NCI-H2107 treated with DMSO at 0.1 percent for 48 hours (cell line): Measurements from ENCODE around the gene FAM193A.
"Not testable (repeated sequence)": the region's sequence is repeated elsewhere in the genome, so short reads cannot be mapped to it uniquely, and the experiment has no call there.

Experiments
- DNase-seq: peaks from one replicate; lab custom pipeline; 2025; ENCODE audit not compliant: unreplicated experiment; lab: John Stamatoyannopoulos, UW

FAM193A gene

DNA sequence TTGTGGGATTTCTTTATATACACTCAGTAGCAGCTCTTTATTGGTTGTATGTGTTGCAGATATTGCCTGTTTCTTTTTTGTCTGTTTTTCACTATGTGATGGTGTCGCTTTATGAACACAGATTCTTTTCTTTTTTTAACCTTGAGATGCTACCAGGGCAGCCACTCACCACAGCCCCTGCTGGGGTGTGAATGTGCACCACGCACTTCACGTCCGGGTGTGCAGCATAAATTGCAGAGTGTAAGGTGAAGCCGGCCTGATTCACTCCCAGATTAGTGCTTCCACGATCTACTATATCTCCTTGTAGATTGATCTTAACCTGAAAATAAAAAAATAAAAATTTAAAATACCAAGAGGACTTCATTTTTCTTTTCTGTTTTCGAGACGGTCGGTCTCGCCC, 71.4 kb downstream of the FAM193A start:
- DNase-seq = no peak

DNA sequence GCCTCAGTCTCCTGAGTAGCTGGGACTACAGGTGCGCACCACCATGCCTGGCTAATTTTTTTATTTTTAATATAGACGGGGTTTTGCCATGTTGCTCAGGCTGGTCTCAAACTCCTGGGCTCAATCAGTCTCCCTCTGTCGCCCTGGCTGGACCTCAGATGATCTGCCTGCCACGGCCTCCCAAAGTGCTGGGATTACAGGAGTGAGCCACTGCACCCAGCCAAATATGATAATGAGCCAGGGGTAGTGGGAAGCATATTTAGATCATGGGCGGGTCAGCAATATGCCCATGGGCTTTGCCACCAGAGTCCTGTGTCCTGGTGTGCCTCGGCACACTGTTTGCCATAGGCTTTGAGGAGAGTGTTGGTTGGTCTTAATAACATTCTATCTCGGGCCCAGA, 71.8 kb downstream of the FAM193A start:
- no peak for DNase-seq

DNA sequence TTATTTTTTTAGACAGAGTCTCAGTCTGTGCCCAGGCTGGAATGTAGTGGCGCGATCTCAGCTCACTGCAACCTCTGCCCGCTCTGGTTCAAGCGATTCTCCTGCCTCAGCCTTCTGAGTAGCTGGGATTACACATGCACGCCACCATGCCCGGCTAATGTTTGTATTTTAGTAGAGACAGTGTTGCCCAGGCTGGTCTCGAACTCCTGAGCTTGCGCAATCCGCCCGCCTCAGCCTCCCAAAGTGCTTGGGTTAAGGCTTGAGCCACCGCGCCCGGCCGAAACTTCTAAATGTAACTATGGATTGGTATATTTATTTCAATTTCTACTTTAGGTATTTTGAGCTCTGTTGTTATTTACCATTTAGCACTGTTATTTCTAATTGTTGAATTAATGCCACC, 79.4 kb downstream of the FAM193A start:
- no peak for DNase-seq

DNA sequence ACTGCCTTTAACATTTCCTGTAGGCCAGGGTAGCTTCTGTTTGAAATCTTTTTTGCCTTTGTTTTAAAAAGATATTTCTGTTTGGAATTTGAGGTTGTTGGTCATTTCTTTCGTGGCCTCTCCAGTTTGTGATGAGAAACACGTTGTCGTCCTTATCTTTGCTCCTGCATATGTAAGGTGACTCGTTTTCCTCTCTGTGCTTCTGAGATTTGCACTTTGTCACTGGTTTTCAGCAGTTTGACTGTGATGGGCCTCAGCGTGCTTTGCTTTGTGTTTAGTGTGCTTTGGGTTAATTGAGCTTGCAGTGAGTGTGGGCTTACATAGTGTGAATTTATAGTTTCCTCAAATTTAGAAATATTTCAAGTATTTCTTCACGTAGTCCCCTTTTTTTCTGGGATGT, 81.5 kb downstream of the FAM193A start:
- no peak for DNase-seq

DNA sequence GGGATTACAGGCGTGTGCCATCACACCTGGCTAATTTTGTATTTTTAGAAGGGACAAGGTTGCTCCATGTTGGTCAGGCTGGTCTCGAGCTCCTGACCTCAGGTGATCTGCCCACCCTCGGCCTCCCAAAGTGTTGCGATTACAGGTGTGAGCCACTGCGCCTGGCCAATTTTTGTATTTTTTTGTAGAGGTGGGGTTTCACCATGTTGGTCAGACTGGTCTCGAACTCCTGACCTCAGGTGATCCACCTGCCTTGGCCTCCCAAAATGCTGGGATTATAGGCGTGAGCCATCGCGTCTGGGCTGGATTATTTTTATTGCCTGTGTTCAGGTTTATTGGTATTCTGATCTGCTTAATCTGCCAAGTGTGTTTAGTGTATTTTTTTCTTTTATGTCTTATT, 82.3 kb downstream of the FAM193A start:
- DNase-seq = not testable (repeated sequence)

DNA sequence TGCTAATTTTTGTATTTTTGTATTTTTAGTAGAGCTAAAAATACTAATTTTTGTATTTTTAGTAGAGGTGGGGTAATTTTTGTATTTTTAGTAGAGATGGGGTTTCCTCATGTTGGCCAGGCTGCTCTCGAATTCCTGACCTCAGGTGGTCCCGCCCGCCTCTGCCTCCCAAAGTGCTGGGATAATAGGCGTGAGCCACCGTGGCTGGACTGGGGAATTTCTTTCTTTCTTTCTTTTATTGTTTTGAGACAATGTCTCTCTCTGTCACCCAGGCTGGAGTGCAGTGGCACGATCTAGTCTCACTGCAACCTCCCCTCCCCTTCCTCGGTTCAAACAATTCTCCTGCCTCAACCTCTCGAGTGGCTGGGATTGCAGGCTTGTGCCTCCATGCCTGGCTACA, 83.0 kb downstream of the FAM193A start:
- no peak for DNase-seq

DNA sequence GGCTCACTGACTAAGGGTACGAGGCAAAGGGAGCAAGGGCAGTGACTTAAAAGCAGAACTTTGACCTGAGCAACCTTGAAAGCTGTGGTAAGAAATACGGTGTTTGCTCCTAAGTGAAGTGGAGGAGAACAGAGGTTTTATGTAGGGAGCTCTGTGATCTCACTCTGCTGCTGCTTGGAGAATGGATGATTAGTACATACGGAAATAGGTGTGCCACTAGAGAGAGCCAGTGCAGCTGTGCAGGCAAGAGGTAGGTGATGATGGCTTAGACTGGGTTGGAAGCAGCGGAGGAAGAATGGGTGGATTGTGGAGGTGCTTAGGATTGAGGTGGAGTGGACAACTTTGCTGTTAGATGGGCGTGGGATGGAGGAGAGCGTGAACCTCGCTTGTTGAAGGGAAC, 85.0 kb downstream of the FAM193A start:
- DNase-seq = no peak

DNA sequence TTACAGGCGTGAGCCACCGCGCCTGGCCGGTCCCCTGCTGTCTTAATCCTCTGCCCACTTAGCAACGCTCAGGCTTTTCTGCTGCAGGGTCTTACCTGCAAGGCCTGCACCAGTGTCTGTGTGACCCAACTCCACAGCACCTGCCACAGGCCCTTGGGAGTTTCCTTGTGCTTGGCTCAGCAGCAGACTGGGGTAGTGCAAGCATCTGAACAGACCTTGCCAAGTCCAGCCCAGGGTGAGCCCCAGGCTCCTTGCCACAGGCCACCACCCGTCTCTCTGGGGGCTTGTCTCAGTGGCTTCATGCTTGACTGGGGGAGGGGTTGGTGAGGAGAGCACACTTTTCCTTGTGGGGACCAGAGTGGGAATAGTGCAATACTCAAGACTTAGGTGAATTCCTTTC, 87.0 kb downstream of the FAM193A start:
- no peak for DNase-seq

DNA sequence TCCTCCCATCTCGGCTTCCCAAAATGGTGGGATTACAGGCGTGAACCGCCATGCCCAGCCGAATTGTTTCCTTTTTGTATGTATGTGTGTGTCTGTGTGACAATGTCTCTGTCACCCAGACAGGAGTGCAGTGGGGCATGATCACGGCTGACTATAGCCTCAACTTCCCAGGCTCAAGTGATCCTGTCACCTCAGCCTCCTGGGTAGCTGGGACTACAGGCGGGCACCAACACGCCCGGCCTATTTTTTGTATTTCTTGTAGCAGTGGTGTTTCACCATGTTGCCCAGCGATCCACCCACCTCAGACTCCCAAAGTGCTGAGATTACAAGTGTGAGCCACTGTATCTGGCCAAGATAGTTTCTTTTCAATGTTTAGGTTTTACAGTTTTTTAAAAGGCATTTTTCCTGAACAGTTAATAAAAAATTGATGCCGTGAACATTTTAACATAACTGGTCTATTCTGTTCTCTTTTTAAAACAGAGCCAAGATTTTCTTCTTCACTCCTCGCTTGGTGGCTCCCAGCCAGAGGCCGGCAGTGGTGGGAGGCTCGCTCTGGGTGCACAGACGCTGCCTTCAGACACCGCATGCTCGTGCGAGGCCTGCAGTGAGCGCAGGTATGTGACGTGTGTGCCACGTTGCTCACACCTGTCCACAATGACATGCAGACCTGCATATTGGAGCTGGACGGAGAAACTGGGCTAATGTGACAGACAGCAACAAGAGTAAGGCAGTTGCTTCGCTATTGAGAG, 88.5 kb downstream of the FAM193A start:
- DNase-seq = no peak

DNA sequence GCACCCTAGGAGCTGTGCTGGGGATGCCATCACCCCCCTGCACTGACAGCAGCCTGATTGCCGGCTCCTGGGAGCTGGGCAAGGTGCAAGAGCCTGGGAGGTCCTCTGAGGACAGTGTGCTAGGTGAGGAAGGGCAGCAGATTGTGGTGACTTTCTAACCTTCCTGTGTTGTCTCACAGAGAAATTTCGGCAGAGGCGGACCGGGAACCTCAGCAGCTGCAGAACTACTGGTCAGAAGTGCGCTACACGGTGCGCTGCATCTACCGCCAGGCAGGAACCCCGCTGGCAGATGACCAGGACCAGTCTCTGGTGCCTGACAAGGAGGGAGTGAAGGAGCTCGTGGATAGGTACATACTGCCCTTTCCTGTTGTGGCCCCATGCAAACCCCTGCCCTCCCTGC, 89.8 kb downstream of the FAM193A start:
- no peak for DNase-seq

DNA sequence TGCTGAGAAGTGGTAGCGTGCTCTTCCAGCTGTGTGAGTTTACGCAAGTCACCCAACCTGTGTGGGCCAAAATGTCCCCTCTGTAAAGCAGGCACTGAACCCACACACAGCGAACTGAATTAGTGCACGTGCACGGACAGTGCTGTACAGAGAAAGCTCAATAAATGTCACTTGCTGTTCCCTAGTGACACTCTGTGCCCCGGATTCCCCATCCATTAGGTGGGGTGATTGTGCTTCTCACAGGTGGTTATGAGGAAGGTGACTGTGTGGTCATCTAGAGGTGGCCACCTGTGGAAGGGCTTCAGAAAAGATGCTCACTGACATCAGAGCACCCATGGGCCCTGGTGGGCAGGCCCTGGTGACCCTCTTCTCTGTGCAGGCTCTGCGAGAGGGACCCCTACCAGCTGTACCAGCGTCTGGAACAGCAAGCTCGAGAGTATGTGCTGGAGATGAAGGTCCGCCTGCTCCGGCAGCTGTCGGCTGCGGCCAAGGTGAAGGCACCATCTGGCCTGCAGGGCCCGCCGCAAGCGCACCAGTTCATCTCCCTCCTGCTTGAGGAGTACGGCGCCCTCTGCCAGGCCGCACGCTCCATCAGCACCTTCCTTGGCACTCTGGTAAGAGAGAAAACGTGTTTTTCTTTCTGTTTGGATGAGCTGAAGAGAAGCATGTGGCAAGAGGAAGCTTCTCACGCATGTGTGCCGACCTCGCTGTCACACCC, 94.3 kb downstream of the FAM193A start:
- DNase-seq = no peak

DNA sequence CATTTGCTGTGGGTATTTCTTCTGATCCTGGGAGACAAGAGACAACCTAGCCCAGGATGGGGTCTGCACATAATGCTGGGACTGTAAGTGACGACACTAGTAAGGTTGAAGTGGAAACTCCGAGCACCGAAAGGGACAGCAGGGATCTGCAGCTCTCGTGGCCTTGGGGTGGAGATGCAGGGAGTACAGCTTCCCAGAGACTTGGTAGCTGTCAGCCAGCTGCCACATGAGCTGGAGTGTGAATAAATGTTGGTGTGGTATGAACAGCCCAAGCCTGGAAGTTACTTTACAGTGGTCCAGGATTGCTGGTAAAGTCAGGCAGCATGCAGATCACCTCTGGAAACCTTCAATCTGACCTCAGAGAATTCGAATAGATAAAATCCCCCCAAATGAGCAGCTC, 97.6 kb downstream of the FAM193A start:
- no peak for DNase-seq

DNA sequence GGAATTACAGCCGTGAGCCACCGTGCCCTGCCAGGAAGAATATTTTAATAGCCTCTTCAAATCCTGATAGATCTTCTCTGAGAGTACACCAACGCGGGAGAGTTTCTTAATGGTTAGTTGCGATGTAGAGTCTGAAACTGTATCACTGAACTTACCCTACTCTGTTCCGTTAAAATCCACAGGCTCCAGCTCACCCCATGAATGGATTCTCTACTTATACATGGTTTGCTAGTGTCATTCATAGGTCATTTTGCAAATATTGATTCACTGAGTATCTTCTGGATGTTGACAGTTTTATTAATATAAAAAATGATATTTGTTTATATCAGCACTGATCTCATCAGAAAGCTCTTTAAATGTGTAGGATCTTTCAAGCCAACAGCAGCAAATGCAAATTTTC, 99.9 kb downstream of the FAM193A start:
- DNase-seq = no peak

DNA sequence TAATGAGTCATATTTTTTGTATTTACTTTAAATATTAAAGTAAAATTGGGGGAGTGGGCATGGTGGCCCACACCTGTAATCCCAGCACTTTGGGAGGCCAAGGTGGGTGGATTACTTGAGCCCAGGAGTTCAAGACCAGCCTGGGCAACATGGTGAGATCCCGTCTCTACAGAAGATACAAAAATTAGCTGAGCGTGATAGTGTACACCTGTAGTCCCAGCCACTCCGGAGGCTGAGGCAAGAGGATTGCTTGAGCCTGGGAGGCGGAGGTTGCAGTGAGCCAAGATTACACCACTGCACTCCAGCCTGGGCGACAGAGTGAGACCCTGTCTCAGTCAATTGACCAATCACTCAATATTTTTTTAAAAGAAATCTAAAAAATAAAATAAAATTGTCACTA, 100.5 kb downstream of the FAM193A start:
- DNase-seq = not testable (repeated sequence)

DNA sequence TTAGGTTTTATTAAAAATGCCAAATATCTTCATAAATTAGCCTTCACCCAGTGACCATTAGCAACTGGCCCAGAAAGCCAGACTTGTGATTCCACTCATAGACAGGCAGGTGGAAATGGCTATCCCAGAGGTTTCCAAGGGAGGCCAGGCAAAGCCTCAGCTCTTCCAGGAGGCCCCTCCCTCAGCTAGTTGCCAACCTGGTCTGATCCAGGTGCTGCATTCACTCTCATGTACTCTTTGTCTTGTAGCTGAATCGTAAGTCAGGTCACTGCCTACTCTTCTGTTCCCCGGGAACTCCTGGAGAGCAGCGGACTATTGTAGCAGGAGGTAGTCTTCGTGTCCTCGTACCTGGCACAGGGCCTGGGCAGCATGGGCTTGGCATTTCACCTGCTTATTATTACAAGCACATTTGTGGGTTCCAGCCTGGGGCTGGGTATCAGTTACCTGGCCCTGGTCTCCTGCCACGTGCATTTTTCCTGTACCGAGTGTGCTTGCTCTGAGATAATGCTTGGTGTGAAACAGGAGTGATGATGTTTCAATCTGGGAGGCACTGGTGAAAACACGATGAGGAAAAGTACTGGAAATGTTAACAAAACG, 101.6 kb downstream of the FAM193A start:
- DNase-seq = peak; percentile 40

DNA sequence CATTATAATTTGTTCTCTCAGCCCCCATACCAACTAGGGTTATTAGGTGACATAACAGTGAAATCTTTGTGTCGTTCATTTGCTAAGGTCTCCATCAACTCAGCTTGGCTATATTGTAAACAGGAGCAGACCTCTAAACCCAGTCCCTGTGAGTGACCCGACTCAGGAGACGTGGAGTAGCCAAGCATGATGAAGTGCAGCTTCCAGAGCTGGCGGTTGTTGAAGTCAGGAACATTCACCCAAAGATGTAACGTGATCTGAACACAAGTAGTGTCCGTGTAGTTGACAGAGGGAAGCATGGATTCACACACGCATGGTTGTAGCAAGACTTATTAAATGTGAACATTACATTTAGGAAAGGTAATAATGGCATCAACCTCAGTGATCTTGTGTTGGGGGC, 102.3 kb downstream of the FAM193A start:
- DNase-seq = no peak

DNA sequence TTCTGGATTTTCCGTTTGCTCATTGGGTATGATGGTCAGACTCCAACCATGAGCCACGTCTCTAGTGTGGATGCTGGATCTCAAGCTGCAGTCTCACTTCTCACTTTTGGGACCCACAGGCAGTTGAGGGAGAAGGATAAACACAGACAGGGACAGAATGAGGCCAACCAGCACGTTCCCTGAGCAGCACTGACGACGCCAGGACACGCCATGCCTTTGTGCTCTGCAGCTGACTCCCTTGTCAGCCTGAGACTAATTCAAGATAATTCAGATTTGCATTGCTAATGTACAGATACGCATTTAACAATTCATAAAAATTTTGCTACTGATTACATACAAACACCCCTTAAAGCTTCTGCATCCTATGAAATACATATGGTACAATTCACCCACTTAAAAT, 106.5 kb downstream of the FAM193A start:
- no peak for DNase-seq

DNA sequence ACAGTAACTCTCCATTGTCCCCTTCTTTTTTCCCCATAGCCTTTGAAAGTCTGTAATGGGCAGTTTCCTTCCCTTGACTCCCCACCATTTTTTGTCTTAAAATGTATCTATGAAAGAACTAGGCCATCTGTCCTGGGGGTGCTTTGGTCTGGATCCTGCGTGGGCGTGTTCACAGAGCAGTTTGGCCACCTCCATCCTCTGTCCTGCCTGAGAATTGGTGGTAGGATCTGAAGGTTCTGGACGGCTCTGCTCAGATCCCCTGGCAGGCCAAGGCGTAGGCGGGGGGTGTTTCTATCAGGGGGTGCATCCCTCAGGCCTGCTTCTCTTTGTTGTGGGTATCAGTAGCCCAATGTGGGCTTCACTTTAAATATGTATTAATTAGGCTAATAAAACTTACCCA, 107.1 kb downstream of the FAM193A start:
- no peak for DNase-seq

DNA sequence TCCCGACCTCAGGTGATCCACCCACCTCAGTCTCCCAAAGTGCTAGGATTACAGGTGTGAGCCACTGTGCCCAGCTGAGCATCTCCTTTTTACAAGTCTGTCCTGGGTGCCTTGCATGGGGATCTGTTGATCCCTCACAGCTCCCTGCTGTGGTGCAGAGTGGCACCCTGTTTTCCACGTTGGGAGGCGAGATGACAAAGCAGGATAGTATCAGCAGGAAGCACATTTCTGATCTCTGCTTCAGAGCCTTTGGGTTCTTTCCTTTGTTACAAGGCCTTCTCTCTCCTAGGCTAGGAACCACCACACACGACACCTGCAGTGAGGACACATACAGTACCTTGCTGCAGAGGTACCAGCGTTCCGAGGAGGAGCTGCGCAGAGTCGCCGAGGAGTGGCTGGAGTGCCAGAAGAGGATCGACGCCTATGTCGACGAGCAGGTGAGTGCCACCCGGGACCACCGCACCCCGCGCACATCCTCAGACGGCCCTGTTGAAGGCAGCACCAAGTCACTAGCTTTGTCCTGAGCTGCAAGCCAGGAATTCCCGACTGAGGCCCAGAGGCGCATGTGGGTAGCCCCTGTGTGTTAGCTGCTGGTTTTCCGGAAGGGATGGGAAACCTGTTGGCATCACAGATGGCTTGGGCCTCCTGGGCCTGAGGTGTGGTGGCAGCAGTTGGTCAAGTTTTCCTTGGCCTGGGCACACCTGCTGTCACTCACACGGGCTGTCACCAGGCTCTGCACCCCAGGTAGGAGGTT, 110.1 kb downstream of the FAM193A start:
- no peak for DNase-seq

DNA sequence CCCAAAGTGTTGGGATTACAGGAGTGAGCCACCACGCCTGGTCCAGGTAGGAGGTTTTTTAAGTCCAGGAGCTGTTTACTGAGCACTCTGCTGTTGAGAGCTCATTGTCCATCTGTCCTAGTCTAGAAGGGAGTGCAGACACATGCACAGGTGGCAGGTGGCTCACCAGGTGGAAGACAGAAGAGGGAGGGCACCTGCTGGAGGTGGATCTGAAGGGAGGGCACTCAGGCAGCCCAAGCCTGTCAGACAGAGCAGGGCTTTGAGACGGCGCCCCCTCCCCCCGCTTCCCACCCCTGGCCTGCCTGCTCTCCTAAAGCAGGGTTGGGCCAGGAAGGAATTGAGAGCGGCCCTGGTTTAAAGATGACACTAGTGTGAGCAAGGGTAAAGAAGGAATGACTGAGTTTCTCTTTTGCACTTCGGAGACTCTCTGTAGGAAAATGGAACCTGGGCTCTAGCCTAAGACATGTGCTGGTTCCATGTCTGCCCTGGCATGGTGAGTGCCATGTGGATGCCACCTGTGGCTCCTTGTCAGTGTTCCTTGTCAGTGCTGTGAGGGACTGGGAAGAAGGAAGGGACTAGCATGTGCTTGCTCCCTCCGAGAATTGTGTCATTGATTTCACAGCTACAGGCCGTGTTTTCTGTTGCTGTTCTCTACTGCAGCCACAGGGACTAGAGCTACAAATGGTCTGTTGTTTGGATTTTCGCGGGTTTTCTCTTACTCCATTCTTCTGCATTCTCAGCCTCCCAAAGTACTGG, 111.1 kb downstream of the FAM193A start:
- peak; percentile 35 for DNase-seq
